ENCODE measurements around the gene PNN.
A peak's percentile ranks its signal among the peaks of the same experiment; 100 is the strongest.
"Not testable (repeated sequence)": the region's sequence is repeated elsewhere in the genome, so short reads cannot be mapped to it uniquely, and the experiment has no call there.

PNN gene

GRCh38 chr14:39174560-39175444 is at the start of gene PNN:
Gene PNN (plus strand): TSS chr14:39175254. CDS start chr14:39175280, 26 bp downstream.
- peak; percentile 94 for DNase-seq

GRCh38 chr14:39137835-39138234 is 37.2 kb upstream of the PNN start:
- DNase-seq: not testable (repeated sequence)

- DNase-seq: no peak
Observed at GRCh38 chr14:39138440-39138839, 36.6 kb upstream of the PNN start.

GRCh38 chr14:39140170-39140569 is 34.9 kb upstream of the PNN start:
- no peak for DNase-seq

GRCh38 chr14:39141623-39142022 is 33.4 kb upstream of the PNN start:
- DNase-seq: not testable (repeated sequence)

GRCh38 chr14:39143226-39143625 is 31.8 kb upstream of the PNN start:
- not testable (repeated sequence) for DNase-seq

GRCh38 chr14:39145266-39145966 is 29.6 kb upstream of the PNN start:
- no peak for DNase-seq

- no peak for DNase-seq
Observed at GRCh38 chr14:39154594-39155189, 20.4 kb upstream of the PNN start.

- DNase-seq: no peak
Observed at GRCh38 chr14:39157491-39157890, 17.6 kb upstream of the PNN start.

GRCh38 chr14:39158222-39158858 is 16.7 kb upstream of the PNN start:
- no peak for DNase-seq

GRCh38 chr14:39160494-39160893 is 14.6 kb upstream of the PNN start:
- no peak for DNase-seq

GRCh38 chr14:39167797-39168320 is 7.2 kb upstream of the PNN start:
- not testable (repeated sequence) for DNase-seq

- DNase-seq: no peak
Observed at GRCh38 chr14:39168591-39168990, 6.5 kb upstream of the PNN start.

- no peak for DNase-seq
Observed at GRCh38 chr14:39169541-39169900, 5.5 kb upstream of the PNN start.

GRCh38 chr14:39173198-39173597 is 1.9 kb upstream of the PNN start:
- no peak for DNase-seq

GRCh38 chr14:39175445-39176262 is 600 bp downstream of the PNN start:
- peak; percentile 64 for DNase-seq

GRCh38 chr14:39176263-39177167 is 1.5 kb downstream of the PNN start:
- DNase-seq: no peak

GRCh38 chr14:39177168-39177545 is 2.1 kb downstream of the PNN start:
- no peak for DNase-seq

- DNase-seq: no peak
Observed at GRCh38 chr14:39179042-39179441, 4.0 kb downstream of the PNN start.

- no peak for DNase-seq
Observed at GRCh38 chr14:39180553-39180952, 5.5 kb downstream of the PNN start.

Data from stimulated activated CD8-positive, alpha-beta memory T cell treated with anti-CD3 and anti-CD28 coated beads, Interleukin-4, amount 100 ng/mL, for 48 hours (primary cell).